K562 (cell line): ENCODE results near the gene VPS9D1. TPM values are rescaled to one million over a fixed set of nuclear protein-coding genes. Genes with fewer than 3 reads are reported as not detected.
A peak's percentile ranks its signal among the peaks of the same experiment; 100 is the strongest.

Experiments used
- ATF1 ChIP-seq, 2 experiments: fragments of 450-650 bp in 1 of 2; IDR thresholded peaks; 2 replicates each; pipeline ENCODE4 v1.6.1; 2016; ENCODE audit warnings: missing compliant biosample characterization in 1 of 2, missing genetic modification characterization in 1 of 2
- BMI1 ChIP-seq: fragments of 150-350 bp; IDR thresholded peaks from 2 replicates; pipeline ENCODE4 v1.6.1; 2014; ENCODE audit warnings: low read length
- CBFA2T2 ChIP-seq: fragments of 450-650 bp; conservative IDR thresholded peaks from 2 replicates; pipeline ENCODE4 v1.6.1; 2017; ENCODE audit warnings: mild to moderate bottlenecking
- CHD2 ChIP-seq: IDR thresholded peaks from 2 replicates; pipeline ENCODE4 v1.6.1; 2011; ENCODE audit warnings: low read depth, low read length
- ESRRA ChIP-seq: fragments of 450-650 bp; IDR thresholded peaks from 2 replicates; pipeline ENCODE4 v1.6.1; 2014; ENCODE audit warnings: low read depth, mild to moderate bottlenecking, moderate library complexity, borderline replicate concordance
- ILK ChIP-seq: fragments of 450-650 bp; IDR thresholded peaks from 2 replicates; pipeline ENCODE4 v1.6.1; 2016; ENCODE audit warnings: missing genetic modification characterization, low read depth, mild to moderate bottlenecking, missing compliant biosample characterization, moderate library complexity, borderline replicate concordance
- JUNB ChIP-seq: fragments of 450-650 bp; formaldehyde crosslinking; conservative IDR thresholded peaks from 2 replicates; pipeline ENCODE4 v1.4.0; 2020; ENCODE audit warnings: mild to moderate bottlenecking
- KLF13 ChIP-seq: fragments of 450-650 bp; IDR thresholded peaks from 2 replicates; pipeline ENCODE4 v1.6.1; 2016; ENCODE audit warnings: missing genetic modification characterization, low read depth, mild to moderate bottlenecking, missing compliant biosample characterization, moderate library complexity, borderline replicate concordance
- VEZF1 ChIP-seq: fragments of 200-800 bp; sonication (Bioruptor generic); IDR thresholded peaks from 2 replicates; pipeline ENCODE4 v1.6.1; 2017; ENCODE audit warnings: missing genetic modification characterization, missing compliant biosample characterization
- ZBTB26 ChIP-seq: fragments of 450-650 bp; formaldehyde crosslinking; IDR thresholded peaks from 2 replicates; pipeline ENCODE4 v1.4.0; 2022; ENCODE audit warnings: missing genetic modification characterization
- ZNF175 ChIP-seq: fragments of 200-800 bp; sonication (Bioruptor generic); IDR thresholded peaks from 2 replicates; pipeline ENCODE4 v1.6.1; 2016; ENCODE audit warnings: low read depth, mild to moderate bottlenecking, missing genetic modification characterization, missing compliant biosample characterization
- polyA plus RNA-seq, 8 experiments: library from polyadenylated mRNA; depleted of rRNA in 4 of 8; stranded (reverse) in 5 of 8; unstranded in 3 of 8; fragments of >200 nt; fragmentation: Nextera tagmentation in 2 of 8; fragmentation: Illumina TruSeq in 1 of 8; extraction: Ambion mirVana in 2 of 8; extraction: Trizol in 1 of 8; gene quantifications; 2 replicates each; pipeline versions ENCODE4 v1.2.1 to v1.2.3, GENCODE V29; 2011 to 2014; ENCODE audit warnings: inconsistent platforms in 1 of 8, missing spikeins in 1 of 8
- total RNA-seq, 7 experiments: library from RNA; depleted of rRNA in 6 of 7; stranded (reverse); fragments of >200 nt in 6 of 7; fragmentation: Illumina TruSeq in 2 of 7; extraction: Trizol in 2 of 7; gene quantifications; 2 replicates each; pipeline versions ENCODE4 v1.2.1 to v1.2.3, GENCODE V29; 2011 to 2021; ENCODE audit warnings: low replicate concordance in 1 of 7
- TF ChIP-seq, protein P1 (sequence below): fragments of 250-450 bp; sonication (Bioruptor Pico); IDR thresholded peaks from 2 replicates; pipeline ENCODE4 v1.8.0; 2021; ENCODE audit warnings: moderate library complexity, mild to moderate bottlenecking, inconsistent platforms
- TF ChIP-seq, protein P2 (sequence below): sonication (generic); formaldehyde crosslinking; IDR thresholded peaks from 2 replicates; pipeline ENCODE4 v1.8.0; 2022; ENCODE audit warnings: mild to moderate bottlenecking, missing genetic modification reagents
- TF ChIP-seq, protein P3 (sequence below): sonication (generic); formaldehyde crosslinking; IDR thresholded peaks from 2 replicates; pipeline ENCODE4 v1.8.1; 2023; ENCODE audit warnings: mild to moderate bottlenecking, missing genetic modification reagents

VPS9D1 gene
- total and polyA plus RNA-seq, 9 of the 15 experiments (the other 6 are each of a cell fraction or from before 2014, with no cell fraction given) = 0.33 to 3.1 (median 1.1) TPM

GRCh38 chr16:89700100-89700648, 20.5 kb downstream of the VPS9D1 start (continued):
- no peak for TF ChIP-seq ZBTB26 (CRISPR knock-in tag)
- peak; percentile 76 for TF ChIP-seq ESRRA
- TF ChIP-seq VEZF1 (CRISPR knock-in tag) = peak; percentile 81
- no peak for TF ChIP-seq ILK (tag)
- TF ChIP-seq CBFA2T2 = peak; percentile 64
- TF ChIP-seq, protein P1, sequence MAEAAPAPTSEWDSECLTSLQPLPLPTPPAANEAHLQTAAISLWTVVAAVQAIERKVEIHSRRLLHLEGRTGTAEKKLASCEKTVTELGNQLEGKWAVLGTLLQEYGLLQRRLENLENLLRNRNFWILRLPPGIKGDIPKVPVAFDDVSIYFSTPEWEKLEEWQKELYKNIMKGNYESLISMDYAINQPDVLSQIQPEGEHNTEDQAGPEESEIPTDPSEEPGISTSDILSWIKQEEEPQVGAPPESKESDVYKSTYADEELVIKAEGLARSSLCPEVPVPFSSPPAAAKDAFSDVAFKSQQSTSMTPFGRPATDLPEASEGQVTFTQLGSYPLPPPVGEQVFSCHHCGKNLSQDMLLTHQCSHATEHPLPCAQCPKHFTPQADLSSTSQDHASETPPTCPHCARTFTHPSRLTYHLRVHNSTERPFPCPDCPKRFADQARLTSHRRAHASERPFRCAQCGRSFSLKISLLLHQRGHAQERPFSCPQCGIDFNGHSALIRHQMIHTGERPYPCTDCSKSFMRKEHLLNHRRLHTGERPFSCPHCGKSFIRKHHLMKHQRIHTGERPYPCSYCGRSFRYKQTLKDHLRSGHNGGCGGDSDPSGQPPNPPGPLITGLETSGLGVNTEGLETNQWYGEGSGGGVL = no peak
- peak; percentile 98 for TF ChIP-seq BMI1
- TF ChIP-seq KLF13 (tag) = peak; percentile 89; the same call in 1 of the 2 replicates
- peak; percentile 39; the same call in 1 of the 2 replicates for TF ChIP-seq CHD2
- TF ChIP-seq ZNF175 (CRISPR knock-in tag) = 0 out of 2 replicates have a peak, but pooled peaks have one; percentile 55
- TF ChIP-seq, protein P2, sequence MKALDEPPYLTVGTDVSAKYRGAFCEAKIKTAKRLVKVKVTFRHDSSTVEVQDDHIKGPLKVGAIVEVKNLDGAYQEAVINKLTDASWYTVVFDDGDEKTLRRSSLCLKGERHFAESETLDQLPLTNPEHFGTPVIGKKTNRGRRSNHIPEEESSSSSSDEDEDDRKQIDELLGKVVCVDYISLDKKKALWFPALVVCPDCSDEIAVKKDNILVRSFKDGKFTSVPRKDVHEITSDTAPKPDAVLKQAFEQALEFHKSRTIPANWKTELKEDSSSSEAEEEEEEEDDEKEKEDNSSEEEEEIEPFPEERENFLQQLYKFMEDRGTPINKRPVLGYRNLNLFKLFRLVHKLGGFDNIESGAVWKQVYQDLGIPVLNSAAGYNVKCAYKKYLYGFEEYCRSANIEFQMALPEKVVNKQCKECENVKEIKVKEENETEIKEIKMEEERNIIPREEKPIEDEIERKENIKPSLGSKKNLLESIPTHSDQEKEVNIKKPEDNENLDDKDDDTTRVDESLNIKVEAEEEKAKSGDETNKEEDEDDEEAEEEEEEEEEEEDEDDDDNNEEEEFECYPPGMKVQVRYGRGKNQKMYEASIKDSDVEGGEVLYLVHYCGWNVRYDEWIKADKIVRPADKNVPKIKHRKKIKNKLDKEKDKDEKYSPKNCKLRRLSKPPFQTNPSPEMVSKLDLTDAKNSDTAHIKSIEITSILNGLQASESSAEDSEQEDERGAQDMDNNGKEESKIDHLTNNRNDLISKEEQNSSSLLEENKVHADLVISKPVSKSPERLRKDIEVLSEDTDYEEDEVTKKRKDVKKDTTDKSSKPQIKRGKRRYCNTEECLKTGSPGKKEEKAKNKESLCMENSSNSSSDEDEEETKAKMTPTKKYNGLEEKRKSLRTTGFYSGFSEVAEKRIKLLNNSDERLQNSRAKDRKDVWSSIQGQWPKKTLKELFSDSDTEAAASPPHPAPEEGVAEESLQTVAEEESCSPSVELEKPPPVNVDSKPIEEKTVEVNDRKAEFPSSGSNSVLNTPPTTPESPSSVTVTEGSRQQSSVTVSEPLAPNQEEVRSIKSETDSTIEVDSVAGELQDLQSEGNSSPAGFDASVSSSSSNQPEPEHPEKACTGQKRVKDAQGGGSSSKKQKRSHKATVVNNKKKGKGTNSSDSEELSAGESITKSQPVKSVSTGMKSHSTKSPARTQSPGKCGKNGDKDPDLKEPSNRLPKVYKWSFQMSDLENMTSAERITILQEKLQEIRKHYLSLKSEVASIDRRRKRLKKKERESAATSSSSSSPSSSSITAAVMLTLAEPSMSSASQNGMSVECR (CRISPR knock-in tag) = peak; percentile 90
- TF ChIP-seq, protein P3, sequence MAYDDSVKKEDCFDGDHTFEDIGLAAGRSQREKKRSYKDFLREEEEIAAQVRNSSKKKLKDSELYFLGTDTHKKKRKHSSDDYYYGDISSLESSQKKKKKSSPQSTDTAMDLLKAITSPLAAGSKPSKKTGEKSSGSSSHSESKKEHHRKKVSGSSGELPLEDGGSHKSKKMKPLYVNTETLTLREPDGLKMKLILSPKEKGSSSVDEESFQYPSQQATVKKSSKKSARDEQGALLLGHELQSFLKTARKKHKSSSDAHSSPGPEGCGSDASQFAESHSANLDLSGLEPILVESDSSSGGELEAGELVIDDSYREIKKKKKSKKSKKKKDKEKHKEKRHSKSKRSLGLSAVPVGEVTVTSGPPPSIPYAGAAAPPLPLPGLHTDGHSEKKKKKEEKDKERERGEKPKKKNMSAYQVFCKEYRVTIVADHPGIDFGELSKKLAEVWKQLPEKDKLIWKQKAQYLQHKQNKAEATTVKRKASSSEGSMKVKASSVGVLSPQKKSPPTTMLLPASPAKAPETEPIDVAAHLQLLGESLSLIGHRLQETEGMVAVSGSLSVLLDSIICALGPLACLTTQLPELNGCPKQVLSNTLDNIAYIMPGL (CRISPR knock-in tag) = 0 out of 2 replicates have a peak, but pooled peaks have one; percentile 48
- TF ChIP-seq ATF1 (CRISPR knock-in tag; IDR thresholded peaks at IDR 0.05) = peak; percentile 72
- peak; percentile 99 for TF ChIP-seq ATF1 (tag; IDR thresholded peaks at IDR 0.05)
- TF ChIP-seq JUNB (CRISPR knock-in tag) = peak; percentile 98
